ENCODE measurements around the gene TMEM175. TPM values are rescaled to one million over a fixed set of nuclear protein-coding genes. Genes with fewer than 3 reads are reported as not detected.

Gene TMEM175
- total and polyA plus RNA-seq, 2 of the 13 experiments (the other 11 are each of a cell fraction or from before 2014, with no cell fraction given) = 5.1 to 9.9 TPM

DNA sequence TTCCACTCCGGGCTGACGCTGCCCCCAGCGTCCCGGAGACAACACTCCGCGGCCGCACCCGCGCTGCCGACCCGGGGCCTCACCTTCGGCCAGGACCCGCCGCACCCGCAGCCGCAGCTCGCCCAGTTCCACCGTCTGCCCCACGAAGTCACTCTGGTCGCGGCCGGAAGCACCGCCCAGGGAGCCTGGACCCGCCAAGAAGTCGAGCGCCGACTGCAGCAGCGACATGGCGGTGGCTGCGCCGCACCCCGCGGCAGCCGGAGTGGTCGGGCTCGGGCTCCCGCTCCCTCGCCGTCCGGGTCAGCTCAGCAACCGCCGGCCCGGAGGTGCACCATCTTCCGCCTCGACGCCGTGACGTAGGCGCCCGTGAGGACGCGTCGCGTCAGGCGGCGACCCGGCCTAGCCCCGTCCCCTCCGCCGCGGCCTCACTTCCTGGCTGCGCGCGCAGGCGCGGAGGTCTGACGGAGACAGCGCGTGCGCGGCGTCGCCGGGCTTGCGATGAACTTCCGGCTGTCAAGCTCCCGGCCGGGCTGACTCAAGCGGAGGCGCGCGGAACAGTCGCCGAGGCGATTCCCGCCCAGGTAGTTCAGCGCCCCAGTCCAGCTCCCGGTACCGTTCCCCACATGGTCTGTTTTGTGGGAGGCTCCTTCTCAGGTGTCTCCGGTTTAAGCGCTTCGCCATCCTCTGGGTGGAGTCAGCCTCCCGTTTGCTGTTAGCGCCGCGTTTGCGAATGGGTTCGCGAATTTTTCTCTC is at the start of gene TMEM175, which contains the start of gene GAK (continued):
- TF ChIP-seq, protein P1, sequence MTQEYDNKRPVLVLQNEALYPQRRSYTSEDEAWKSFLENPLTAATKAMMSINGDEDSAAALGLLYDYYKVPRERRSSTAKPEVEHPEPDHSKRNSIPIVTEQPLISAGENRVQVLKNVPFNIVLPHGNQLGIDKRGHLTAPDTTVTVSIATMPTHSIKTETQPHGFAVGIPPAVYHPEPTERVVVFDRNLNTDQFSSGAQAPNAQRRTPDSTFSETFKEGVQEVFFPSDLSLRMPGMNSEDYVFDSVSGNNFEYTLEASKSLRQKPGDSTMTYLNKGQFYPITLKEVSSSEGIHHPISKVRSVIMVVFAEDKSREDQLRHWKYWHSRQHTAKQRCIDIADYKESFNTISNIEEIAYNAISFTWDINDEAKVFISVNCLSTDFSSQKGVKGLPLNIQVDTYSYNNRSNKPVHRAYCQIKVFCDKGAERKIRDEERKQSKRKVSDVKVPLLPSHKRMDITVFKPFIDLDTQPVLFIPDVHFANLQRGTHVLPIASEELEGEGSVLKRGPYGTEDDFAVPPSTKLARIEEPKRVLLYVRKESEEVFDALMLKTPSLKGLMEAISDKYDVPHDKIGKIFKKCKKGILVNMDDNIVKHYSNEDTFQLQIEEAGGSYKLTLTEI (CRISPR knock-in tag; conservative IDR thresholded peaks at IDR 0.05) = no peak
- TF ChIP-seq NFATC3 (CRISPR knock-in tag; IDR thresholded peaks at IDR 0.05) (0 out of 2 replicates have a peak, but pooled peaks have one; percentile 85), ASH2L (IDR thresholded peaks at IDR 0.05; ENCODE audit: insufficient read length, low read depth, low read length) (peak; percentile 79), LCORL (IDR thresholded peaks at IDR 0.05) (no peak), LCORL (CRISPR knock-in tag; IDR thresholded peaks at IDR 0.05) (0 out of 2 replicates have a peak, but pooled peaks have one; percentile 40), ZNF777 (CRISPR knock-in tag; IDR thresholded peaks at IDR 0.05) (no peak), PHF21A (CRISPR knock-in tag; IDR thresholded peaks at IDR 0.05) (no peak), EHMT2 (IDR thresholded peaks at IDR 0.05; ENCODE audit: borderline replicate concordance, low read depth, low read length) (no peak), HOXA7 (CRISPR knock-in tag; IDR thresholded peaks at IDR 0.05) (no peak), NFYC (CRISPR knock-in tag; IDR thresholded peaks at IDR 0.05) (0 out of 2 replicates have a peak, but pooled peaks have one; percentile 11), GATA4 (IDR thresholded peaks at IDR 0.05; ENCODE audit: borderline replicate concordance, low read depth) (no peak), TOE1 (CRISPR knock-in tag; IDR thresholded peaks at IDR 0.05) (no peak), ARNT2 (CRISPR knock-in tag; IDR thresholded peaks at IDR 0.05; ENCODE audit: low read depth) (peak; percentile 77), NR3C1 (CRISPR knock-in tag; IDR thresholded peaks at IDR 0.05) (no peak), SNAI1 (CRISPR knock-in tag; IDR thresholded peaks at IDR 0.05; ENCODE audit: borderline replicate concordance) (no peak), RCOR2 (CRISPR knock-in tag; IDR thresholded peaks at IDR 0.05) (no peak), HHEX (CRISPR knock-in tag; IDR thresholded peaks at IDR 0.05) (no peak), ZNF629 (CRISPR knock-in tag; conservative IDR thresholded peaks at IDR 0.05) (no peak), TP53 (CRISPR knock-in tag; conservative IDR thresholded peaks at IDR 0.05) (no peak)
- TF ChIP-seq, protein P2, sequence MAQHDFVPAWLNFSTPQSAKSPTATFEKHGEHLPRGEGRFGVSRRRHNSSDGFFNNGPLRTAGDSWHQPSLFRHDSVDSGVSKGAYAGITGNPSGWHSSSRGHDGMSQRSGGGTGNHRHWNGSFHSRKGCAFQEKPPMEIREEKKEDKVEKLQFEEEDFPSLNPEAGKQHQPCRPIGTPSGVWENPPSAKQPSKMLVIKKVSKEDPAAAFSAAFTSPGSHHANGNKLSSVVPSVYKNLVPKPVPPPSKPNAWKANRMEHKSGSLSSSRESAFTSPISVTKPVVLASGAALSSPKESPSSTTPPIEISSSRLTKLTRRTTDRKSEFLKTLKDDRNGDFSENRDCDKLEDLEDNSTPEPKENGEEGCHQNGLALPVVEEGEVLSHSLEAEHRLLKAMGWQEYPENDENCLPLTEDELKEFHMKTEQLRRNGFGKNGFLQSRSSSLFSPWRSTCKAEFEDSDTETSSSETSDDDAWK (CRISPR knock-in tag; IDR thresholded peaks at IDR 0.05) = no peak
- TF ChIP-seq, protein P3, sequence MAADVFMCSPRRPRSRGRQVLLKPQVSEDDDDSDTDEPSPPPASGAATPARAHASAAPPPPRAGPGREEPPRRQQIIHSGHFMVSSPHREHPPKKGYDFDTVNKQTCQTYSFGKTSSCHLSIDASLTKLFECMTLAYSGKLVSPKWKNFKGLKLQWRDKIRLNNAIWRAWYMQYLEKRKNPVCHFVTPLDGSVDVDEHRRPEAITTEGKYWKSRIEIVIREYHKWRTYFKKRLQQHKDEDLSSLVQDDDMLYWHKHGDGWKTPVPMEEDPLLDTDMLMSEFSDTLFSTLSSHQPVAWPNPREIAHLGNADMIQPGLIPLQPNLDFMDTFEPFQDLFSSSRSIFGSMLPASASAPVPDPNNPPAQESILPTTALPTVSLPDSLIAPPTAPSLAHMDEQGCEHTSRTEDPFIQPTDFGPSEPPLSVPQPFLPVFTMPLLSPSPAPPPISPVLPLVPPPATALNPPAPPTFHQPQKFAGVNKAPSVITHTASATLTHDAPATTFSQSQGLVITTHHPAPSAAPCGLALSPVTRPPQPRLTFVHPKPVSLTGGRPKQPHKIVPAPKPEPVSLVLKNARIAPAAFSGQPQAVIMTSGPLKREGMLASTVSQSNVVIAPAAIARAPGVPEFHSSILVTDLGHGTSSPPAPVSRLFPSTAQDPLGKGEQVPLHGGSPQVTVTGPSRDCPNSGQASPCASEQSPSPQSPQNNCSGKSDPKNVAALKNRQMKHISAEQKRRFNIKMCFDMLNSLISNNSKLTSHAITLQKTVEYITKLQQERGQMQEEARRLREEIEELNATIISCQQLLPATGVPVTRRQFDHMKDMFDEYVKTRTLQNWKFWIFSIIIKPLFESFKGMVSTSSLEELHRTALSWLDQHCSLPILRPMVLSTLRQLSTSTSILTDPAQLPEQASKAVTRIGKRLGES (CRISPR knock-in tag; IDR thresholded peaks at IDR 0.05; ENCODE audit: borderline replicate concordance) = no peak
- TF ChIP-seq, protein P4, sequence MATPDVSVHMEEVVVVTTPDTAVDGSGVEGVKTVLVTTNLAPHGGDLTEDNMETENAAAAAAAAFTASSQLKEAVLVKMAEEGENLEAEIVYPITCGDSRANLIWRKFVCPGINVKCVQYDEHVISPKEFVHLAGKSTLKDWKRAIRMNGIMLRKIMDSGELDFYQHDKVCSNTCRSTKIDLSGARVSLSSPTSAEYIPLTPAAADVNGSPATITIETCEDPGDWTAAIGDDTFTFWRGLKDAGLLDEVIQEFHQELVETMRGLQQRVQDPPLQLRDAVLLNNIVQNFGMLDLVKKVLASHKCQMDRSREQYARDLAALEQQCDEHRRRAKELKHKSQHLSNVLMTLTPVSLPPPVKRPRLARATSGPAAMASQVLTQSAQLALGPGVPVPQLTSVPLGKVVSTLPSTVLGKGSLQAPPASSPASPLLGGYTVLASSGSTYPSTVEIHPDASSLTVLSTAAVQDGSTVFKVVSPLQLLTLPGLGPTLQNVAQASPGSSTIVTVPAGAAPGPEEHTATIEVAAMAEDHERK (CRISPR knock-in tag; IDR thresholded peaks at IDR 0.05; ENCODE audit: low read depth) = peak; percentile 92
- TF ChIP-seq, protein P5, sequence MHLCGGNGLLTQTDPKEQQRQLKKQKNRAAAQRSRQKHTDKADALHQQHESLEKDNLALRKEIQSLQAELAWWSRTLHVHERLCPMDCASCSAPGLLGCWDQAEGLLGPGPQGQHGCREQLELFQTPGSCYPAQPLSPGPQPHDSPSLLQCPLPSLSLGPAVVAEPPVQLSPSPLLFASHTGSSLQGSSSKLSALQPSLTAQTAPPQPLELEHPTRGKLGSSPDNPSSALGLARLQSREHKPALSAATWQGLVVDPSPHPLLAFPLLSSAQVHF (CRISPR knock-in tag; IDR thresholded peaks at IDR 0.05) = peak; percentile 86

Measured in HepG2 (cell line).